Stimulated activated naive CD8-positive, alpha-beta T cell treated with anti-CD3 and anti-CD28 coated beads, Interleukin-15, Interleukin-2, amounts not matched to agents 100 ng/mL and 50 ng/mL, for 24 hours (primary cell): ENCODE data around the gene USP36.

ENCODE experiments used
- H3K27ac Mint-ChIP-seq: one replicate; pipeline ENCODE4 v1.8.0; 2021; ENCODE audit warnings: mild to moderate bottlenecking, mixed read lengths
- H3K27me3 Mint-ChIP-seq: one replicate; pipeline ENCODE4 v1.8.0; 2021; ENCODE audit warnings: mixed read lengths
- H3K36me3 Mint-ChIP-seq: one replicate; pipeline ENCODE4 v1.8.0; 2021; ENCODE audit warnings: low read depth, mixed read lengths
- H3K4me1 Mint-ChIP-seq: one replicate; pipeline ENCODE4 v1.8.0; 2021; ENCODE audit warnings: low read depth, mixed read lengths
- H3K4me3 Mint-ChIP-seq: one replicate; pipeline ENCODE4 v1.8.0; 2021; ENCODE audit warnings: mild to moderate bottlenecking, mixed read lengths
- H3K9me3 Mint-ChIP-seq: one replicate; pipeline ENCODE4 v1.8.0; 2021; ENCODE audit warnings: mixed read lengths

The USP36 gene

GRCh38 chr17:78834571-78834970 is 6.0 kb downstream of the USP36 start:
- peaks cover 86% of the 10 kb centered on the region for H3K36me3 Mint-ChIP-seq
- no peaks in the 10 kb centered on the region for H3K9me3 Mint-ChIP-seq
- H3K27ac Mint-ChIP-seq: no peak overlapping the region
- no peaks in the 10 kb centered on the region for H3K27me3 Mint-ChIP-seq
- peaks cover 36% of the 10 kb centered on the region for H3K4me1 Mint-ChIP-seq
- H3K4me3 Mint-ChIP-seq: no peak overlapping the region

GRCh38 chr17:78832541-78832810 is 8.1 kb downstream of the USP36 start:
- Mint-ChIP-seq H3K27me3 (no peaks in the 10 kb centered on the region), H3K4me1 (peaks cover 17% of the 10 kb centered on the region), H3K36me3 (peaks cover 88% of the 10 kb centered on the region), H3K27ac (no peak overlapping the region), H3K9me3 (no peaks in the 10 kb centered on the region), H3K4me3 (no peak overlapping the region)

- Mint-ChIP-seq H3K27ac (no peak overlapping the region), H3K27me3 (no peaks in the 10 kb centered on the region), H3K4me1 (peaks cover 12% of the 10 kb centered on the region), H3K9me3 (no peaks in the 10 kb centered on the region), H3K36me3 (peaks cover 86% of the 10 kb centered on the region), H3K4me3 (no peak overlapping the region)
Measured at GRCh38 chr17:78831688-78832540, 8.7 kb downstream of the USP36 start.

GRCh38 chr17:78829477-78829876 is 11.1 kb downstream of the USP36 start:
- Mint-ChIP-seq H3K27me3 (no peaks in the 10 kb centered on the region), H3K4me3 (no peak overlapping the region), H3K9me3 (no peaks in the 10 kb centered on the region), H3K27ac (no peak overlapping the region), H3K36me3 (peaks cover 89% of the 10 kb centered on the region), H3K4me1 (peaks cover 7% of the 10 kb centered on the region)

GRCh38 chr17:78828470-78829185 is 12.0 kb downstream of the USP36 start:
- H3K9me3 Mint-ChIP-seq: no peaks in the 10 kb centered on the region
- no peaks in the 10 kb centered on the region for H3K27me3 Mint-ChIP-seq
- H3K4me1 Mint-ChIP-seq: peaks cover 11% of the 10 kb centered on the region
- H3K36me3 Mint-ChIP-seq: peaks cover 90% of the 10 kb centered on the region
- H3K4me3 Mint-ChIP-seq: no peak overlapping the region
- H3K27ac Mint-ChIP-seq: no peak overlapping the region

GRCh38 chr17:78826836-78827509 is 13.6 kb downstream of the USP36 start:
- peaks cover 20% of the 10 kb centered on the region for H3K4me1 Mint-ChIP-seq
- no peaks in the 10 kb centered on the region for H3K9me3 Mint-ChIP-seq
- H3K4me3 Mint-ChIP-seq: no peak overlapping the region
- no peak overlapping the region for H3K27ac Mint-ChIP-seq
- peaks cover 90% of the 10 kb centered on the region for H3K36me3 Mint-ChIP-seq
- no peaks in the 10 kb centered on the region for H3K27me3 Mint-ChIP-seq

- H3K27ac Mint-ChIP-seq: no peak overlapping the region
- no peak overlapping the region for H3K4me3 Mint-ChIP-seq
- peaks cover 22% of the 10 kb centered on the region for H3K4me1 Mint-ChIP-seq
- H3K9me3 Mint-ChIP-seq: no peaks in the 10 kb centered on the region
- H3K27me3 Mint-ChIP-seq: no peaks in the 10 kb centered on the region
- H3K36me3 Mint-ChIP-seq: peaks cover 89% of the 10 kb centered on the region
Measured at GRCh38 chr17:78826421-78826820, 14.2 kb downstream of the USP36 start.

GRCh38 chr17:78825696-78826095 is 14.9 kb downstream of the USP36 start:
- Mint-ChIP-seq H3K27ac (no peak overlapping the region), H3K27me3 (no peaks in the 10 kb centered on the region), H3K4me1 (peaks cover 26% of the 10 kb centered on the region), H3K4me3 (no peak overlapping the region), H3K36me3 (peaks cover 90% of the 10 kb centered on the region), H3K9me3 (no peaks in the 10 kb centered on the region)

- Mint-ChIP-seq H3K9me3 (no peaks in the 10 kb centered on the region), H3K27me3 (no peaks in the 10 kb centered on the region), H3K4me1 (peaks cover 35% of the 10 kb centered on the region), H3K36me3 (peaks cover 92% of the 10 kb centered on the region), H3K4me3 (no peak overlapping the region), H3K27ac (peak overlapping the region; percentile 57)
Measured at GRCh38 chr17:78824240-78824639, 16.4 kb downstream of the USP36 start.

GRCh38 chr17:78823282-78824046 is 17.1 kb downstream of the USP36 start:
- Mint-ChIP-seq H3K4me1 (peaks cover 42% of the 10 kb centered on the region), H3K4me3 (no peak overlapping the region), H3K27me3 (no peaks in the 10 kb centered on the region), H3K36me3 (peaks cover 92% of the 10 kb centered on the region), H3K9me3 (no peaks in the 10 kb centered on the region), H3K27ac (no peak overlapping the region)

GRCh38 chr17:78822552-78822951 is 18.1 kb downstream of the USP36 start:
- Mint-ChIP-seq H3K9me3 (no peaks in the 10 kb centered on the region), H3K36me3 (peaks cover 85% of the 10 kb centered on the region), H3K27me3 (no peaks in the 10 kb centered on the region), H3K4me1 (peaks cover 46% of the 10 kb centered on the region), H3K27ac (peak overlapping the region; percentile 39), H3K4me3 (no peak overlapping the region)

GRCh38 chr17:78821961-78822360 is 18.7 kb downstream of the USP36 start:
- peaks cover 86% of the 10 kb centered on the region for H3K36me3 Mint-ChIP-seq
- H3K4me1 Mint-ChIP-seq: peaks cover 52% of the 10 kb centered on the region
- no peaks in the 10 kb centered on the region for H3K27me3 Mint-ChIP-seq
- H3K9me3 Mint-ChIP-seq: no peaks in the 10 kb centered on the region
- H3K27ac Mint-ChIP-seq: peak overlapping the region; percentile 18
- H3K4me3 Mint-ChIP-seq: no peak overlapping the region

GRCh38 chr17:78820841-78821240 is 19.8 kb downstream of the USP36 start:
- H3K4me1 Mint-ChIP-seq: peaks cover 56% of the 10 kb centered on the region
- no peak overlapping the region for H3K4me3 Mint-ChIP-seq
- peaks cover 83% of the 10 kb centered on the region for H3K36me3 Mint-ChIP-seq
- no peaks in the 10 kb centered on the region for H3K9me3 Mint-ChIP-seq
- no peak overlapping the region for H3K27ac Mint-ChIP-seq
- H3K27me3 Mint-ChIP-seq: no peaks in the 10 kb centered on the region

GRCh38 chr17:78819806-78820792 is 20.5 kb downstream of the USP36 start:
- Mint-ChIP-seq H3K36me3 (peaks cover 81% of the 10 kb centered on the region), H3K4me1 (peaks cover 56% of the 10 kb centered on the region), H3K4me3 (no peak overlapping the region), H3K27ac (no peak overlapping the region), H3K27me3 (no peaks in the 10 kb centered on the region), H3K9me3 (no peaks in the 10 kb centered on the region)
